HL-60 (cell line): ENCODE measurements around the gene INO80C.

Experiments used
- DNase-seq, 2 experiments: peaks; one replicate each; pipeline ENCODE4 v3.0.0-alpha.2; 2010 to 2020; ENCODE audit warnings: low read depth in 1 of 2, low spot score in 1 of 2
- H3K27ac ChIP-seq: fragments of 250-450 bp; sonication (Bioruptor Pico); replicated peaks from 2 replicates; pipeline ENCODE4 v1.5.1; 2020; ENCODE audit warnings: mild to moderate bottlenecking, moderate library complexity
- H3K27me3 ChIP-seq: fragments of 250-450 bp; sonication (Bioruptor Pico); 2 replicates; pipeline ENCODE4 v1.5.1; 2021; ENCODE audit warnings: mild to moderate bottlenecking, moderate library complexity; ENCODE audit not compliant: insufficient read depth, poor library complexity, severe bottlenecking
- H3K4me3 ChIP-seq: replicated peaks from 2 replicates; pipeline ENCODE4 v1.5.1; 2011; ENCODE audit warnings: mild to moderate bottlenecking, control low read depth, low read length; ENCODE audit not compliant: insufficient read depth
- GABPA ChIP-seq: IDR thresholded peaks from 2 replicates; pipeline ENCODE4 v1.6.1; 2012; ENCODE audit warnings: low read depth
- POLR2AphosphoS5 ChIP-seq: IDR thresholded peaks from 2 replicates; pipeline ENCODE4 v1.6.1; 2012; ENCODE audit warnings: low read depth
- SPI1 ChIP-seq: IDR thresholded peaks from 2 replicates; pipeline ENCODE4 v1.6.1; 2012; ENCODE audit warnings: low read depth, mild to moderate bottlenecking, borderline replicate concordance
- TF ChIP-seq, protein P1 (sequence below): IDR thresholded peaks from one replicate; pipeline ENCODE4 v1.5.1; 2011; ENCODE audit warnings: low read length, control low read depth, inconsistent platforms; ENCODE audit not compliant: insufficient read depth
- TF ChIP-seq, protein P2 (sequence below): IDR thresholded peaks from 2 replicates; pipeline ENCODE4 v1.6.1; 2012; ENCODE audit warnings: low read depth; ENCODE audit not compliant: insufficient replicate concordance

Gene INO80C

DNA sequence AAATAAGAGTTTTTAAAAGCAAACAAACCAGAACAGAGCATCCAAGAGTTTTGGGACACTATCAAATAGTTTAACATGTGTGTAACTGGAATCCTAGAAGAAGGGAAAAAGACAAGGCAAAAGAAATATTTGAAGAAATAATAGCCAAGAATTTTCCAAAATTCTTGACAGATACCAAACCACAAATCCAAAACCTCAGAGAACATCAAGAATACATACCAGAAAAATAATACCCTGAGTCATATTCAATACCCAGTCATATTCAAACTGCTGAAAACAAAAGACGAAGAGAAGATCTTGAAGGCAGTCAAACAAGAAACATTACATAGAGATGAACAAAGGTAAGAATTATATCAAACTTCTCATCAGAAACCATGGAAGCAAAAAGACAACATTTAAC lies 22.9 kb downstream of the INO80C start:
- Histone ChIP-seq H3K27me3 (no peaks in the 10 kb centered on the region), H3K27ac (no peak overlapping the region), H3K4me3 (no peak overlapping the region)
- TF ChIP-seq, protein P1, sequence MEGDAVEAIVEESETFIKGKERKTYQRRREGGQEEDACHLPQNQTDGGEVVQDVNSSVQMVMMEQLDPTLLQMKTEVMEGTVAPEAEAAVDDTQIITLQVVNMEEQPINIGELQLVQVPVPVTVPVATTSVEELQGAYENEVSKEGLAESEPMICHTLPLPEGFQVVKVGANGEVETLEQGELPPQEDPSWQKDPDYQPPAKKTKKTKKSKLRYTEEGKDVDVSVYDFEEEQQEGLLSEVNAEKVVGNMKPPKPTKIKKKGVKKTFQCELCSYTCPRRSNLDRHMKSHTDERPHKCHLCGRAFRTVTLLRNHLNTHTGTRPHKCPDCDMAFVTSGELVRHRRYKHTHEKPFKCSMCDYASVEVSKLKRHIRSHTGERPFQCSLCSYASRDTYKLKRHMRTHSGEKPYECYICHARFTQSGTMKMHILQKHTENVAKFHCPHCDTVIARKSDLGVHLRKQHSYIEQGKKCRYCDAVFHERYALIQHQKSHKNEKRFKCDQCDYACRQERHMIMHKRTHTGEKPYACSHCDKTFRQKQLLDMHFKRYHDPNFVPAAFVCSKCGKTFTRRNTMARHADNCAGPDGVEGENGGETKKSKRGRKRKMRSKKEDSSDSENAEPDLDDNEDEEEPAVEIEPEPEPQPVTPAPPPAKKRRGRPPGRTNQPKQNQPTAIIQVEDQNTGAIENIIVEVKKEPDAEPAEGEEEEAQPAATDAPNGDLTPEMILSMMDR, result no peak
- TF ChIP-seq, protein P2, sequence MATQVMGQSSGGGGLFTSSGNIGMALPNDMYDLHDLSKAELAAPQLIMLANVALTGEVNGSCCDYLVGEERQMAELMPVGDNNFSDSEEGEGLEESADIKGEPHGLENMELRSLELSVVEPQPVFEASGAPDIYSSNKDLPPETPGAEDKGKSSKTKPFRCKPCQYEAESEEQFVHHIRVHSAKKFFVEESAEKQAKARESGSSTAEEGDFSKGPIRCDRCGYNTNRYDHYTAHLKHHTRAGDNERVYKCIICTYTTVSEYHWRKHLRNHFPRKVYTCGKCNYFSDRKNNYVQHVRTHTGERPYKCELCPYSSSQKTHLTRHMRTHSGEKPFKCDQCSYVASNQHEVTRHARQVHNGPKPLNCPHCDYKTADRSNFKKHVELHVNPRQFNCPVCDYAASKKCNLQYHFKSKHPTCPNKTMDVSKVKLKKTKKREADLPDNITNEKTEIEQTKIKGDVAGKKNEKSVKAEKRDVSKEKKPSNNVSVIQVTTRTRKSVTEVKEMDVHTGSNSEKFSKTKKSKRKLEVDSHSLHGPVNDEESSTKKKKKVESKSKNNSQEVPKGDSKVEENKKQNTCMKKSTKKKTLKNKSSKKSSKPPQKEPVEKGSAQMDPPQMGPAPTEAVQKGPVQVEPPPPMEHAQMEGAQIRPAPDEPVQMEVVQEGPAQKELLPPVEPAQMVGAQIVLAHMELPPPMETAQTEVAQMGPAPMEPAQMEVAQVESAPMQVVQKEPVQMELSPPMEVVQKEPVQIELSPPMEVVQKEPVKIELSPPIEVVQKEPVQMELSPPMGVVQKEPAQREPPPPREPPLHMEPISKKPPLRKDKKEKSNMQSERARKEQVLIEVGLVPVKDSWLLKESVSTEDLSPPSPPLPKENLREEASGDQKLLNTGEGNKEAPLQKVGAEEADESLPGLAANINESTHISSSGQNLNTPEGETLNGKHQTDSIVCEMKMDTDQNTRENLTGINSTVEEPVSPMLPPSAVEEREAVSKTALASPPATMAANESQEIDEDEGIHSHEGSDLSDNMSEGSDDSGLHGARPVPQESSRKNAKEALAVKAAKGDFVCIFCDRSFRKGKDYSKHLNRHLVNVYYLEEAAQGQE, result no peak
- no peak for TF ChIP-seq POLR2AphosphoS5
- no peak for DNase-seq

- TF ChIP-seq, protein P1, result no peak
- Histone ChIP-seq H3K4me3 (no peak overlapping the region), H3K27me3 (no peaks in the 10 kb centered on the region), H3K27ac (no peak overlapping the region)
- DNase-seq, result no peak
Observed at GRCh38 chr18:35473562-35473961, 24.2 kb downstream of the INO80C start.

GRCh38 chr18:35470435-35470834 lies 27.3 kb downstream of the INO80C start:
- no peak overlapping the region for H3K27ac ChIP-seq
- H3K4me3 ChIP-seq, result no peak overlapping the region
- TF ChIP-seq SPI1 (no peak), POLR2AphosphoS5 (no peak), GABPA (no peak)
- TF ChIP-seq, protein P2, result no peak
- TF ChIP-seq, protein P1, result no peak
- no peaks in the 10 kb centered on the region for H3K27me3 ChIP-seq
- DNase-seq, result no peak

GRCh38 chr18:35469725-35470124 lies 28.0 kb downstream of the INO80C start:
- Histone ChIP-seq H3K27ac (no peak overlapping the region), H3K4me3 (no peak overlapping the region), H3K27me3 (no peaks in the 10 kb centered on the region)
- TF ChIP-seq POLR2AphosphoS5 (no peak), GABPA (no peak), SPI1 (no peak)
- TF ChIP-seq, protein P2, result no peak
- TF ChIP-seq, protein P1, result no peak
- no peak for DNase-seq
